ENCODE results near the gene GIT2.

GIT2 gene

GRCh38 chr12:109968801-109969200 is 27.4 kb downstream of the GIT2 start:
- Histone ChIP-seq H3K4me3 (ENCODE audit: low read length) (no peak overlapping the region), H3K27me3 (ENCODE audit: control insufficient read depth, low read length) (no peaks in the 10 kb centered on the region), H3F3A (ENCODE audit: control insufficient read depth, insufficient read depth) (no peaks in the 10 kb centered on the region; the same call in 1 of the 2 replicates), H4K20me1 (ENCODE audit: control insufficient read depth, insufficient read depth, low read depth, low read length) (no peaks in the 10 kb centered on the region), H3K4me2 (ENCODE audit: low read length) (no peak overlapping the region), H3K27ac (ENCODE audit: low read depth, low read length) (no peak overlapping the region), H3K36me3 (ENCODE audit: control insufficient read depth, low read length) (peaks cover 73% of the 10 kb centered on the region), H3K4me1 (ENCODE audit: control insufficient read depth, low read length) (no peaks in the 10 kb centered on the region), H3K9me3 (ENCODE audit: control insufficient read depth, insufficient read depth, low read length) (no peaks in the 10 kb centered on the region), H3K9me2 (replicated peaks; ENCODE audit: control insufficient read depth, low read length) (no peaks in the 10 kb centered on the region), H3K79me2 (ENCODE audit: control insufficient read depth, low read length) (no peaks in the 10 kb centered on the region)
- TF ChIP-seq CTCF (IDR thresholded peaks at IDR 0.05; ENCODE audit: low read depth, low read length, poor library complexity, severe bottlenecking) (no peak), EZH2phosphoT487 (IDR thresholded peaks at IDR 0.05; ENCODE audit: borderline replicate concordance, low read length) (no peak)

GRCh38 chr12:109968032-109968420 is 28.1 kb downstream of the GIT2 start:
- Histone ChIP-seq H3K9me3 (ENCODE audit: control insufficient read depth, insufficient read depth, low read length) (no peaks in the 10 kb centered on the region), H3K36me3 (ENCODE audit: control insufficient read depth, low read length) (peaks cover 73% of the 10 kb centered on the region), H3K79me2 (ENCODE audit: control insufficient read depth, low read length) (no peaks in the 10 kb centered on the region), H3K4me2 (ENCODE audit: low read length) (no peak overlapping the region), H3K27ac (ENCODE audit: low read depth, low read length) (no peak overlapping the region), H3K27me3 (ENCODE audit: control insufficient read depth, low read length) (no peaks in the 10 kb centered on the region), H3K9me2 (replicated peaks; ENCODE audit: control insufficient read depth, low read length) (no peaks in the 10 kb centered on the region), H4K20me1 (ENCODE audit: control insufficient read depth, insufficient read depth, low read depth, low read length) (no peaks in the 10 kb centered on the region), H3K4me1 (ENCODE audit: control insufficient read depth, low read length) (no peaks in the 10 kb centered on the region), H3F3A (ENCODE audit: control insufficient read depth, insufficient read depth) (no peaks in the 10 kb centered on the region; the same call in 1 of the 2 replicates), H3K4me3 (ENCODE audit: low read length) (no peak overlapping the region)
- TF ChIP-seq CTCF (IDR thresholded peaks at IDR 0.05; ENCODE audit: low read depth, low read length, poor library complexity, severe bottlenecking) = no peak
- TF ChIP-seq EZH2phosphoT487 (IDR thresholded peaks at IDR 0.05; ENCODE audit: borderline replicate concordance, low read length) = no peak

- Histone ChIP-seq H3F3A (ENCODE audit: control insufficient read depth, insufficient read depth) (no peaks in the 10 kb centered on the region; the same call in 1 of the 2 replicates), H3K4me1 (ENCODE audit: control insufficient read depth, low read length) (no peaks in the 10 kb centered on the region), H3K27me3 (ENCODE audit: control insufficient read depth, low read length) (no peaks in the 10 kb centered on the region), H3K9me2 (replicated peaks; ENCODE audit: control insufficient read depth, low read length) (no peaks in the 10 kb centered on the region), H3K4me2 (ENCODE audit: low read length) (no peak overlapping the region), H4K20me1 (ENCODE audit: control insufficient read depth, insufficient read depth, low read depth, low read length) (no peaks in the 10 kb centered on the region), H3K27ac (ENCODE audit: low read depth, low read length) (no peak overlapping the region), H3K36me3 (ENCODE audit: control insufficient read depth, low read length) (peaks cover 75% of the 10 kb centered on the region), H3K4me3 (ENCODE audit: low read length) (no peak overlapping the region), H3K79me2 (ENCODE audit: control insufficient read depth, low read length) (no peaks in the 10 kb centered on the region), H3K9me3 (ENCODE audit: control insufficient read depth, insufficient read depth, low read length) (no peaks in the 10 kb centered on the region)
- no peak for TF ChIP-seq CTCF (IDR thresholded peaks at IDR 0.05; ENCODE audit: low read depth, low read length, poor library complexity, severe bottlenecking)
- TF ChIP-seq EZH2phosphoT487 (IDR thresholded peaks at IDR 0.05; ENCODE audit: borderline replicate concordance, low read length) = no peak
Measured at GRCh38 chr12:109967383-109968031, 28.7 kb downstream of the GIT2 start.
